D721Med (cell line): ENCODE results near the gene AURKAIP1.
"Not testable (repeated sequence)": the region's sequence is repeated elsewhere in the genome, so short reads cannot be mapped to it uniquely, and the experiment has no call there.

Source experiments
- DNase-seq: peaks from one replicate; pipeline ENCODE4 v3.0.0; 2011; ENCODE audit warnings: low spot score; ENCODE audit not compliant: insufficient read length
- FAIRE-seq: peaks from 2 replicates; lab custom pipeline; 2011; peaks lifted over from hg19 to GRCh38; lab: Jason Lieb, UNC
- TF ChIP-seq, protein P1 (sequence below): IDR thresholded peaks from 2 replicates; pipeline ENCODE4 v1.5.1; 2012; ENCODE audit warnings: mild to moderate bottlenecking, control low read depth; ENCODE audit not compliant: insufficient read depth; ENCODE audit errors: missing control alignments

The AURKAIP1 gene

DNA sequence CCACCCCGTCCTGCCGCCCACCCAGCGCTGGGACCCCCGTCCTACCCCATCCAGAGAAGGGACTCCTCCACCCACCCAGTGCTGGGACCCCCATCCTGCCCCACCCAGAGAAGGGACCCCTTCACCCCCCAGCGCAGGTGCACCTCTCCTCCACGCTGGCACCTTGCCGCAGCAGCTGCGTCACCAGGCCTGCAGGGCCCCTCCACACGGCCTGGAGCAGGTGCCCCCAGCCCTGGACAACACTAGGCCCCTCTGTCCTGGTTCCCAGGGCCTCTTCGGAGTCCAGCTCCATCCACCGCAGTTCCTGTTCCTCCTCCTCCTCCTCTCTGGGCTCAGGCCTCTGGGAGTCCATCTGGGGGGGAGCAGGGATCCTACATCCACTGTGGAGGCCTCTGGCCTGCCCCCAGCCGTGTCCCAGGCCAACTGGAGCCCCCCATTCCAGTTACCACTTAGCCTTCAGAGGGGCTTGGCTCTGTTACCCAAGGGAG lies 45.7 kb upstream of the AURKAIP1 start:
- DNase-seq (peak; percentile 18), FAIRE-seq (no peak)
- TF ChIP-seq, protein P1, sequence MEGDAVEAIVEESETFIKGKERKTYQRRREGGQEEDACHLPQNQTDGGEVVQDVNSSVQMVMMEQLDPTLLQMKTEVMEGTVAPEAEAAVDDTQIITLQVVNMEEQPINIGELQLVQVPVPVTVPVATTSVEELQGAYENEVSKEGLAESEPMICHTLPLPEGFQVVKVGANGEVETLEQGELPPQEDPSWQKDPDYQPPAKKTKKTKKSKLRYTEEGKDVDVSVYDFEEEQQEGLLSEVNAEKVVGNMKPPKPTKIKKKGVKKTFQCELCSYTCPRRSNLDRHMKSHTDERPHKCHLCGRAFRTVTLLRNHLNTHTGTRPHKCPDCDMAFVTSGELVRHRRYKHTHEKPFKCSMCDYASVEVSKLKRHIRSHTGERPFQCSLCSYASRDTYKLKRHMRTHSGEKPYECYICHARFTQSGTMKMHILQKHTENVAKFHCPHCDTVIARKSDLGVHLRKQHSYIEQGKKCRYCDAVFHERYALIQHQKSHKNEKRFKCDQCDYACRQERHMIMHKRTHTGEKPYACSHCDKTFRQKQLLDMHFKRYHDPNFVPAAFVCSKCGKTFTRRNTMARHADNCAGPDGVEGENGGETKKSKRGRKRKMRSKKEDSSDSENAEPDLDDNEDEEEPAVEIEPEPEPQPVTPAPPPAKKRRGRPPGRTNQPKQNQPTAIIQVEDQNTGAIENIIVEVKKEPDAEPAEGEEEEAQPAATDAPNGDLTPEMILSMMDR: no peak

DNA sequence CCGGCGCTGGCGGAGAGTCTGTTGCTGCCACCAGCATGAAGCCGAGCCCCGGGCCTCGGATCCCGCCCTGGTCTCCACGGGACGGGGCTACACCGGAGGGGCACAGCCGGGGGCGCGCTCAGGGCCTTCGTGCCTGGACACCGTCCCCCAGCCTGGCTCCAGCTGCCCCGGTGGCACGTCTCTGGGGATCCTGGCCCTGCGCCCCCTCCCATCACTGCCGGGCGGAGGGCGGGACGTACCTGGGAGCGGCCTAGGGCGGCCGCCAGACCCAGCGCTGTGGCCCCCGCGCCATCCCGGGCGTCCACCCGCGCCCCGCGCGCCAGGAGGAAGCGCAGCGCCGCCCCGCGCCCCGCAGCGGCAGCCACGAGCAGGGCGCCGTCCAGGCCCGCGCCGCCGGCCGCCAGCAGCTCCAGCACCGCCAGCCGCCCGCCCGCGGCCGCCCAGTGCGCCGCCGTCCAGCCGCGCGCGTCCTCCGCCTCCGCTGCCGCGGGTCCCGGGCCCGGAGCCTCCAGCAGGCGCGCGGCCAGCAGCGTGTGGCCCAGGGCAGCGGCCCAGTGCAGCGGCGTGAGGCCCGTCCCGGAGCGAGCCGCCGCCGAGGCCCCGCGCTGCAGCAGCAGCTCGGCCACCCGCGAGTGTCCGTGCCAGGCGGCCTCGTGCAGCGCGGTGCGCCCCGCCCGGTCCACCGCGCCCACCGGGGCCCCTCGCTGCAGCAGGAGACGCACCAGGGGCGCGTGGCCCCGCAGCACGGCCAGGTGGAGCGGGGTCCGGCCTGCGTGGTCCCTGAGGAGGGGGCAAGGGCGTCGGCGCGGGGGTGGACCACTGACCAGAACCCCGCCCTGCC lies 45.0 kb upstream of the AURKAIP1 start:
- FAIRE-seq (no peak), DNase-seq (peak; percentile 10)
- TF ChIP-seq, protein P1: no peak

- FAIRE-seq (no peak), DNase-seq (peak; percentile 3)
Measured at GRCh38 chr1:1419363-1419812, 44.4 kb upstream of the AURKAIP1 start.

DNA sequence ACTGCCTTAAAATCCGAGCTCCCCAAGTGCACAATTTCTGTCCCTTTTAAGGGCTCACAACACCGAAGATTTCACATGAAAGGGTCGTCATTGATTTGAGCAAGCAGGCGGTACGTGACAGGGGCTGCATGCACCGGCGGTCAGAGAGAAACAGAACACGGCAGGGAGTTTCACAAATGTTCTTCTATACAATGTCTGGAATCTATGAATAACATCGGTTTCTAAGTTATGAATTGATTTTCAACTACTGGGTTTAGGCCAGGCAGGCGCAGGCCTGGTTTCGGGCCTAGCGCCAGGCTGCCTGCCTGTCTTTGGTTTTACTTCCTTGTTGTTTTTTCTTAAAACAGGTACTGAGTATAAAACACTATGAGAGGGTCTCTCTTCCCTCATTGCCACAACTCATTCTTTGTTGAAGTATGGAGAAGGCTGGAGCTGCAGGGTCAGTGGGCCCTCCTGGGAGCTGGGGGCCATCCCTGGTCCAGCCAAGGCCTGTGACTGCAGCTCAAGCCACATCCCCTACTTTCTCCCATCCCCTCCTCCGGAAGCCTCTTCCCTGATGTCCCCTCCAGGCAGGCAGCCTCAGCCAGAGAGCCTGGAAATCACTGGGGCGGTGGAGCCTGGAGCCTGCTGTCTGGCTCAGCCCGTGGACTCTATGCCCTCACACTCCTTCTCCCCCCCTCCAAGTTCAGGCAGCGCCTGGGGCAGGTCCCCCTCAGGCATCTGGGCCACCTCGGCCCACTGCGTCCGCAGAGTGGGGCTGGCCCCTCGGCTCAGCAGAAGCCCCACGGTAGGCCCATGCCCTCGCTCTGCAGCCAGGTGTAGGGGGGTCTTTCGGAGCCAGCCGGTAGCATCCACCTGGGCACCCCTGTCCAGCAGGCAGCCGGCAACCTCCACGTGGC lies 43.7 kb upstream of the AURKAIP1 start:
- FAIRE-seq (no peak), DNase-seq (no peak)
- TF ChIP-seq, protein P1: no peak

More at GRCh38 chr1:1419363-1419812, 44.4 kb upstream of the AURKAIP1 start:
- TF ChIP-seq, protein P1: no peak

GRCh38 chr1:1417825-1418463 lies 42.9 kb upstream of the AURKAIP1 start:
- not testable (repeated sequence) for FAIRE-seq, DNase-seq

GRCh38 chr1:1417396-1417795 lies 42.4 kb upstream of the AURKAIP1 start:
- DNase-seq, FAIRE-seq: not testable (repeated sequence)

DNA sequence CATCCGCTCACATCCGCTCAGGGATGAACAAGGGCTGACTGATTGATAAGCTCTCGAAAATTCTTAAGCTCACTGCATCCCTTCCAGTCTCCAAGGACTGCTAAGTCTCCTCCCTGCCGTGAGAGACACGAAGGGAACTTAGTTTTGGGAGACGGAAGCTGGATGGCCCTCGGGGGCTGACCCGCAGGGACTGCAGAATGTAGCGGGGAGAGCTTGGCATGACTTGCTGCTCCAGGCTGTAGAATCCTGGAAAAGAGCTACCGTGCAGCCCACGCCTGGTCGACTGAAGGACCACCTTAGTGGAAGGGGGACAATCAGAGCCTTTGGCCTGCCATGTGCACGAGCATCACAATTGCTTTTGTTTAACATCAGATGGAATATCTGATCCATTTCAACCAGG lies 40.7 kb upstream of the AURKAIP1 start:
- no peak for DNase-seq
- TF ChIP-seq, protein P1: no peak
- FAIRE-seq: no peak

GRCh38 chr1:1412311-1412902 lies 37.4 kb upstream of the AURKAIP1 start:
- not testable (repeated sequence) for FAIRE-seq, DNase-seq
